ENCODE measurements around the gene MITD1. TPM values are rescaled to one million over a fixed set of nuclear protein-coding genes. Genes with fewer than 3 reads are reported as not detected.

Gene MITD1
- total and polyA plus RNA-seq, 2 donors from 2014 or later: 29.1 to 38.0 TPM

DNA sequence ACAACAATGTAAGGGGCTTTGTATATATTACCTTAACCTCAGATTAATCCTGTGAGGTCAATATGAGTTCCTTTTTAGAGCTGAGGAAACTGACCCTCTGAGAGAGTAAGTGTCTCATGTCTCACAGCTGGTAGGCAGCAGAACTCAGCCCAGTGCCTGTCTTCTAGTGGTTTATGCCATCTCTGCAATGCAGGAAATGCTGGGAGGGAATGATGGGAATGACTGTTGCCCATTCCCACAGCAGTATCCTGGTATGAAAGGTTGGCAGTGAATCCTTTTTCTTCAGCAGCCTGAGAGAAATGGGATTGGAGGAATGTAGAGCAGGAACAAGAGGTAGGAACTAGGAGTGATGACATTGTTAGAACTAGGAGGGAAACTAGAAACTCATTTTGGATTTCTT lies 6.2 kb upstream of the MITD1 start:
- no peak overlapping the region for H3K27ac ChIP-seq (ENCODE audit: low read depth in 2 of 2, low read length in 2 of 2)
- H3K4me1 ChIP-seq (ENCODE audit: control insufficient read depth in 2 of 3, insufficient read depth in 2 of 3, low read depth in 1 of 3, low read length in 3 of 3): peaks cover 0 to 9% (median 0%) of the 10 kb centered on the region in 3 donors
- peaks cover 0 to 4% (median 4%) of the 10 kb centered on the region in 3 donors for H3K36me3 ChIP-seq (ENCODE audit: control insufficient read depth in 2 of 3, insufficient read depth in 3 of 3, low read length in 3 of 3)
- H3K4me3 ChIP-seq (ENCODE audit: low read length in 3 of 3): no peak overlapping the region
- TF ChIP-seq, protein P1, sequence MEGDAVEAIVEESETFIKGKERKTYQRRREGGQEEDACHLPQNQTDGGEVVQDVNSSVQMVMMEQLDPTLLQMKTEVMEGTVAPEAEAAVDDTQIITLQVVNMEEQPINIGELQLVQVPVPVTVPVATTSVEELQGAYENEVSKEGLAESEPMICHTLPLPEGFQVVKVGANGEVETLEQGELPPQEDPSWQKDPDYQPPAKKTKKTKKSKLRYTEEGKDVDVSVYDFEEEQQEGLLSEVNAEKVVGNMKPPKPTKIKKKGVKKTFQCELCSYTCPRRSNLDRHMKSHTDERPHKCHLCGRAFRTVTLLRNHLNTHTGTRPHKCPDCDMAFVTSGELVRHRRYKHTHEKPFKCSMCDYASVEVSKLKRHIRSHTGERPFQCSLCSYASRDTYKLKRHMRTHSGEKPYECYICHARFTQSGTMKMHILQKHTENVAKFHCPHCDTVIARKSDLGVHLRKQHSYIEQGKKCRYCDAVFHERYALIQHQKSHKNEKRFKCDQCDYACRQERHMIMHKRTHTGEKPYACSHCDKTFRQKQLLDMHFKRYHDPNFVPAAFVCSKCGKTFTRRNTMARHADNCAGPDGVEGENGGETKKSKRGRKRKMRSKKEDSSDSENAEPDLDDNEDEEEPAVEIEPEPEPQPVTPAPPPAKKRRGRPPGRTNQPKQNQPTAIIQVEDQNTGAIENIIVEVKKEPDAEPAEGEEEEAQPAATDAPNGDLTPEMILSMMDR (IDR thresholded peaks at IDR 0.05; ENCODE audit: borderline replicate concordance, extremely low read depth, insufficient read depth): no peak
- intact Hi-C loops (cut with DNase I): no loop called here
- no peaks in the 10 kb centered on the region for H3K27me3 ChIP-seq (ENCODE audit: control insufficient read depth, insufficient read depth, low read length)
- H3K9ac ChIP-seq (ENCODE audit: low read length in 3 of 3): no peak overlapping the region
- no peak for FAIRE-seq
- no peaks in the 10 kb centered on the region for H3K9me3 ChIP-seq (ENCODE audit: control insufficient read depth in 2 of 3, insufficient read depth in 1 of 3, low read length in 3 of 3)
- no peak for DNase-seq

DNA sequence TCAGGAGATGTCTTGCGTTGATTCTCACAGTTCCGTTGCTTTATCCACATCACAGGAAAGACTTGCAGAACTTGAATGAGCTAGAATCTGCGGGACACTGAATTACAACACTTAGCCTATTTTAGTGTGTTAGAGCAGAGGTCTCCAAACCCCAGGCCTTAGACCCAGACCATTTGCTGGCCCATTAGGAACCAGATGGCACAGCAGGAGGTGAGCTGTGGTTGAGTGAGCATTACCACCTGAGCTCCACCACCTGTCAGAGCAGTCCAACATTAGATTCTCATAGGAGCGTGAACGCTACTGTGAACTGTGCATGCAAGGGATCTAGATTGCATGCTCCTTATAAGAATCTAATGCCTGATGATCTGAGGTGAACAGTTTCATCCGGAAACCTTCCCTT lies 4.0 kb upstream of the MITD1 start:
- FAIRE-seq (no peak), DNase-seq (no peak)
- intact Hi-C loops (cut with DNase I): no loop called here

DNA sequence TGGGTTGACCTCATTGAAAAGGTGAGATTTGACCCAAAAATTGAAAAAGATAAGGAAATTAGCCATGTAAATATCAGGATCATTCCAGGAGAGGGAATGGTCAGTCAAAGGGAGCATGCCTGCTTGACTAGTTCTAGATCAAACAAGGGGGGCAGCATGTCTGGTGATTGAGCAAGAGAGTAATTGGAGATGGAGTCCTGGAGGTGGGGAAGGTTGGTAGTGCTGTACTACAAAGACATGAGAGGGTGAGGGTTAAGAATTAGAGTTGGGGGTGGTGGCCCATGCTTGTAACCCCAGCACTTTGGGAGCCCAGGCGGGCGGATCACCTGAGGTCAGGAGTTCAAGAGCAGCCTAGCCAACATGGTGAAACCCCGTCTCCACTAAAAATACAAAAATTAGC lies 2.2 kb upstream of the MITD1 start:
- DNase-seq (no peak), FAIRE-seq (no peak)
- TF ChIP-seq, protein P1 (IDR thresholded peaks at IDR 0.05; ENCODE audit: borderline replicate concordance, extremely low read depth, insufficient read depth): no peak
- no peaks in the 10 kb centered on the region for H3K36me3 ChIP-seq (ENCODE audit: control insufficient read depth in 2 of 3, insufficient read depth in 3 of 3, low read length in 3 of 3)
- no peak overlapping the region for H3K27ac ChIP-seq (ENCODE audit: low read depth in 2 of 2, low read length in 2 of 2)
- H3K4me1 ChIP-seq (ENCODE audit: control insufficient read depth in 2 of 3, insufficient read depth in 2 of 3, low read depth in 1 of 3, low read length in 3 of 3): peaks cover 0 to 19% (median 5%) of the 10 kb centered on the region in 3 donors
- no peak overlapping the region for H3K9ac ChIP-seq (ENCODE audit: low read length in 3 of 3)
- H3K9me3 ChIP-seq (ENCODE audit: control insufficient read depth in 2 of 3, insufficient read depth in 1 of 3, low read length in 3 of 3): no peaks in the 10 kb centered on the region
- no peak overlapping the region for H3K4me3 ChIP-seq (ENCODE audit: low read length in 3 of 3)
- no peaks in the 10 kb centered on the region for H3K27me3 ChIP-seq (ENCODE audit: control insufficient read depth, insufficient read depth, low read length)
- intact Hi-C loops (cut with DNase I): no loop called here

More for the DNA sequence above, 4.0 kb upstream of the MITD1 start:
- Histone ChIP-seq H3K4me3 (ENCODE audit: low read length in 3 of 3) (no peak overlapping the region), H3K9me3 (ENCODE audit: control insufficient read depth in 2 of 3, insufficient read depth in 1 of 3, low read length in 3 of 3) (no peaks in the 10 kb centered on the region), H3K27me3 (ENCODE audit: control insufficient read depth, insufficient read depth, low read length) (no peaks in the 10 kb centered on the region), H3K36me3 (ENCODE audit: control insufficient read depth in 2 of 3, insufficient read depth in 3 of 3, low read length in 3 of 3) (peaks cover 0 to 4% (median 3%) of the 10 kb centered on the region in 3 donors), H3K27ac (ENCODE audit: low read depth in 2 of 2, low read length in 2 of 2) (no peak overlapping the region), H3K9ac (ENCODE audit: low read length in 3 of 3) (no peak overlapping the region), H3K4me1 (ENCODE audit: control insufficient read depth in 2 of 3, insufficient read depth in 2 of 3, low read depth in 1 of 3, low read length in 3 of 3) (peaks cover 0 to 11% (median 0%) of the 10 kb centered on the region in 3 donors)
- TF ChIP-seq, protein P1 (IDR thresholded peaks at IDR 0.05; ENCODE audit: borderline replicate concordance, extremely low read depth, insufficient read depth): no peak

DNA sequence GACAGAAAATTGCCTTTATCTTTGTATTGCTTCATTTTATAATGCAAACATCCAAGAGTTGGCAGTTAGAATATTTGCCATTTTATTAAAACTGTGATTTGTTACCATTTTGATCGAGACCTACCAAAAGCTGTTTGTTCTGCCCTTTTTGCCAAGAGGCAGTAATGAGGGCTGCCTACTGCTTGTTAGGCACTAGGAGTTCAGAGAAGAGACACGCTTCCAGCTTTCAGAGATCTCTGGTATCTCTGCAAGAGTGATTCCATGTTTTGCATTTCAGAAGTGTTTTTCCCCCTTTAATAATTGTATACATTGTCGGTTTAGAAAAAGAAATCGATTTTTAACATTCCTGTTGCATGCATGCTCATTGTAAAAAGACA lies 754 bp upstream of the MITD1 start:
- FAIRE-seq: no peak
- TF ChIP-seq, protein P1 (IDR thresholded peaks at IDR 0.05; ENCODE audit: borderline replicate concordance, extremely low read depth, insufficient read depth): no peak
- Histone ChIP-seq H3K4me1 (ENCODE audit: control insufficient read depth in 2 of 3, insufficient read depth in 2 of 3, low read depth in 1 of 3, low read length in 3 of 3) (peaks cover 0 to 19% (median 5%) of the 10 kb centered on the region in 3 donors), H3K4me3 (ENCODE audit: low read length in 3 of 3) (peak overlapping the region; percentile 88 to 99 (median 90)), H3K9me3 (ENCODE audit: control insufficient read depth in 2 of 3, insufficient read depth in 1 of 3, low read length in 3 of 3) (no peaks in the 10 kb centered on the region), H3K36me3 (ENCODE audit: control insufficient read depth in 2 of 3, insufficient read depth in 3 of 3, low read length in 3 of 3) (no peaks in the 10 kb centered on the region), H3K27me3 (ENCODE audit: control insufficient read depth, insufficient read depth, low read length) (no peaks in the 10 kb centered on the region), H3K9ac (ENCODE audit: low read length in 3 of 3) (peak overlapping the region; percentile 65 to 97 (median 68)), H3K27ac (ENCODE audit: low read depth in 2 of 2, low read length in 2 of 2) (no peak overlapping the region)
- intact Hi-C loops (cut with DNase I): no loop called here
- peak in 2 of 5 donors; percentile 6 to 34 for DNase-seq

All from kidney (tissue), 14 donors.